Muscle layer of duodenum (tissue), 2 donors: ENCODE results near the gene RPS15.
A peak's percentile ranks its signal among the peaks of the same experiment; 100 is the strongest.

Source experiments
- H3K27ac ChIP-seq: one replicate; pipeline ENCODE4 v1.7.0; 2013; ENCODE audit warnings: mild to moderate bottlenecking, low read length
- H3K27me3 ChIP-seq: one replicate; pipeline ENCODE4 v1.7.0; 2013; ENCODE audit warnings: low read depth, mild to moderate bottlenecking, control low read depth, low read length
- H3K36me3 ChIP-seq, 2 donors: one replicate each; pipeline ENCODE4 v1.7.0; 2013; ENCODE audit warnings: low read length in 2 of 2, control low read depth in 1 of 2, mild to moderate bottlenecking in 1 of 2; ENCODE audit not compliant: insufficient read depth in 2 of 2, control insufficient read depth in 1 of 2
- H3K4me1 ChIP-seq, 2 donors: one replicate each; pipeline ENCODE4 v1.7.0; 2013; ENCODE audit warnings: low read length in 2 of 2, mild to moderate bottlenecking in 2 of 2, control low read depth in 1 of 2, moderate library complexity in 1 of 2; ENCODE audit not compliant: insufficient read depth in 2 of 2, control insufficient read depth in 1 of 2
- H3K4me3 ChIP-seq, 2 donors: one replicate each; pipeline ENCODE4 v1.7.0; 2013; ENCODE audit warnings: low read length in 2 of 2, low read depth in 1 of 2, mild to moderate bottlenecking in 1 of 2
- H3K9me3 ChIP-seq, 2 donors: one replicate each; pipeline ENCODE4 v1.7.0; 2013; ENCODE audit warnings: low read length in 2 of 2, control low read depth in 1 of 2, mild to moderate bottlenecking in 1 of 2; ENCODE audit not compliant: control insufficient read depth in 1 of 2
- donor health status: healthy.

The RPS15 gene

GRCh38 chr19:1459479-1459878 is 21.3 kb downstream of the RPS15 start:
- Histone ChIP-seq H3K27me3 (peaks cover 16% of the 10 kb centered on the region), H3K36me3 (peaks cover 0 to 15% of the 10 kb centered on the region in 2 donors)

GRCh38 chr19:1460033-1460995 is 22.1 kb downstream of the RPS15 start:
- Histone ChIP-seq H3K27me3 (peaks cover 16% of the 10 kb centered on the region), H3K4me1 (peaks cover 0 to 19% of the 10 kb centered on the region in 2 donors), H3K36me3 (peaks cover 0 to 15% of the 10 kb centered on the region in 2 donors), H3K27ac (no peak overlapping the region), H3K4me3 (no peak overlapping the region), H3K9me3 (no peaks in the 10 kb centered on the region)

More at GRCh38 chr19:1459479-1459878, 21.3 kb downstream of the RPS15 start:
- Histone ChIP-seq H3K27ac (no peak overlapping the region), H3K4me1 (peaks cover 0 to 21% of the 10 kb centered on the region in 2 donors), H3K9me3 (no peaks in the 10 kb centered on the region), H3K4me3 (no peak overlapping the region)

GRCh38 chr19:1461862-1462261 is 23.7 kb downstream of the RPS15 start:
- Histone ChIP-seq H3K27ac (no peak overlapping the region), H3K27me3 (peaks cover 12% of the 10 kb centered on the region), H3K36me3 (peaks cover 0 to 15% of the 10 kb centered on the region in 2 donors), H3K4me3 (no peak overlapping the region), H3K9me3 (no peaks in the 10 kb centered on the region), H3K4me1 (peaks cover 0 to 19% of the 10 kb centered on the region in 2 donors)

GRCh38 chr19:1465191-1466016 is 27.2 kb downstream of the RPS15 start:
- Histone ChIP-seq H3K36me3 (peaks cover 0 to 7% of the 10 kb centered on the region in 2 donors), H3K4me1 (peaks cover 0 to 46% of the 10 kb centered on the region in 2 donors), H3K27ac (no peak overlapping the region), H3K4me3 (no peak overlapping the region), H3K27me3 (peaks cover 21% of the 10 kb centered on the region), H3K9me3 (no peaks in the 10 kb centered on the region)

- H3K27ac ChIP-seq: no peak overlapping the region
- H3K4me1 ChIP-seq: peaks cover 0 to 52% of the 10 kb centered on the region in 2 donors
- peaks cover 25% of the 10 kb centered on the region for H3K27me3 ChIP-seq
- no peaks in the 10 kb centered on the region for H3K9me3 ChIP-seq
- H3K4me3 ChIP-seq: no peak overlapping the region
- H3K36me3 ChIP-seq: peaks cover 0 to 1% of the 10 kb centered on the region in 2 donors
Observed at GRCh38 chr19:1466018-1466460, 27.8 kb downstream of the RPS15 start.

- Histone ChIP-seq H3K4me3 (no peak overlapping the region), H3K27ac (no peak overlapping the region), H3K9me3 (no peaks in the 10 kb centered on the region), H3K27me3 (peaks cover 31% of the 10 kb centered on the region), H3K36me3 (no peaks in the 10 kb centered on the region), H3K4me1 (peaks cover 0 to 58% of the 10 kb centered on the region in 2 donors)
Observed at GRCh38 chr19:1466461-1467214, 28.4 kb downstream of the RPS15 start.

- Histone ChIP-seq H3K4me1 (peaks cover 0 to 63% of the 10 kb centered on the region in 2 donors), H3K36me3 (no peaks in the 10 kb centered on the region), H3K27me3 (peaks cover 36% of the 10 kb centered on the region), H3K27ac (no peak overlapping the region), H3K9me3 (no peaks in the 10 kb centered on the region), H3K4me3 (no peak overlapping the region)
Observed at GRCh38 chr19:1467215-1467489, 29.0 kb downstream of the RPS15 start.

- H3K27me3 ChIP-seq: peaks cover 41% of the 10 kb centered on the region
- H3K36me3 ChIP-seq: no peaks in the 10 kb centered on the region
- peaks cover 0 to 66% of the 10 kb centered on the region in 2 donors for H3K4me1 ChIP-seq
- peak overlapping the region in 1 of 2 donors; percentile 32 for H3K4me3 ChIP-seq
- H3K27ac ChIP-seq: no peak overlapping the region
- no peaks in the 10 kb centered on the region for H3K9me3 ChIP-seq
Observed at GRCh38 chr19:1467490-1468273, 29.5 kb downstream of the RPS15 start.

- Histone ChIP-seq H3K27me3 (peaks cover 42% of the 10 kb centered on the region), H3K4me3 (peak overlapping the region in 1 of 2 donors; percentile 32), H3K4me1 (peaks cover 0 to 72% of the 10 kb centered on the region in 2 donors), H3K9me3 (no peaks in the 10 kb centered on the region), H3K27ac (no peak overlapping the region), H3K36me3 (no peaks in the 10 kb centered on the region)
Observed at GRCh38 chr19:1468274-1468820, 30.2 kb downstream of the RPS15 start.

GRCh38 chr19:1468821-1469254 is 30.6 kb downstream of the RPS15 start:
- Histone ChIP-seq H3K27ac (no peak overlapping the region), H3K27me3 (peaks cover 42% of the 10 kb centered on the region), H3K9me3 (no peaks in the 10 kb centered on the region), H3K4me1 (peaks cover 0 to 75% of the 10 kb centered on the region in 2 donors), H3K4me3 (peak overlapping the region in 1 of 2 donors; percentile 32), H3K36me3 (no peaks in the 10 kb centered on the region)
